HG02840 (cell line): Measurements from ENCODE around the gene FOXD1.
"Not testable (repeated sequence)": the region's sequence is repeated elsewhere in the genome, so short reads cannot be mapped to it uniquely, and the experiment has no call there.

ENCODE experiments used
- ATAC-seq: cut with Tn5 transposase; IDR thresholded peaks from one replicate; pipeline ENCODE4 v1.9.1; 2021; ENCODE audit warnings: mild to moderate bottlenecking, moderate library complexity, moderate number of reproducible peaks; ENCODE audit not compliant: unreplicated experiment, low FRiP score

Gene FOXD1

DNA sequence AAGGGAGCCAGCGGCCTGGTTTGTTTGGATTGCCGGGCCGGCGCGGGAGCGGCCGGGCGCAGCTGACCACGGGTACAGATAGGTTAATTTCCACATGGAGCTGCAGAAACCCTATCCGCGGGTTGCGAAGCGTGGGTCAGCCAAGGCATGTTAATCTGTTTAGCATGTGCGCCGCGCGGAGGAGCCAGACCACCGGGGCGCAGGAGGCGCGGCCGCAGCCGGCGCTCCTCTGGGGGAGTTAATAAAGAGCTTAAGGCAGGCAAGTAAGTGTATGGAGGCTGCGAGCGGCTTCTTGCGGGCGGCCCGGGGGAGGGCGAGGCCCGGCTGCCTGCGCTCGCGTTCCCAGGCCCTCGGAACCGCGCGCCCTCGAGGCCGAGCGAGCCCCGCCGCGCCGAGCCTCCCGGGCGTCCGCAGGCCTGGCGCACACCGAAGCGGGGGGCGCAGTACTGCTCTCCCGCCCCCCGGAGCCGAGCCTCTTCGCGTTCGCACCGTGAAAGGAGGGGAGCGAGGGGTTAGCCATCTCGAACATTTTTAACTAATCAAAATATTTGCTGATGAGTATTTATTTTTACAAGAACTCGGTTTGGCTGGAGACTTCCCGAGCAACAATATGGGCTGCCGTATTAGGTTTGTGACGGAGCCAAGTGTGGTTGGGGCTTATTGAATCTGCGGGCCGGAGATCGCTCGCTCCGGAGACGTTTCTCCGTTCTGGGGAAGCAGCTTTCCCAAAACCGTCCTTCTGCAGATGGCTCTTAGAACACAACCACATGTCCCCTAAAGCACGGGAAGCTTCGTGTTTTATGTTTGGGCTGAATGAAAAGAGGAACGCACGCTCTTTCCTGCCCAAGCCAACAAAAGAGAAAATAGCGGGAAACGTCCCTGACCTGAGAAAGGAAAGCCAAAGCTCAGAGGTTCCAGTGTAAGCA is 28.8 kb downstream of the FOXD1 start:
- ATAC-seq = no peak

- no peak for ATAC-seq
These were observed 29.5 kb downstream of the FOXD1 start for GRCh38 chr5:73419117-73419464.

DNA sequence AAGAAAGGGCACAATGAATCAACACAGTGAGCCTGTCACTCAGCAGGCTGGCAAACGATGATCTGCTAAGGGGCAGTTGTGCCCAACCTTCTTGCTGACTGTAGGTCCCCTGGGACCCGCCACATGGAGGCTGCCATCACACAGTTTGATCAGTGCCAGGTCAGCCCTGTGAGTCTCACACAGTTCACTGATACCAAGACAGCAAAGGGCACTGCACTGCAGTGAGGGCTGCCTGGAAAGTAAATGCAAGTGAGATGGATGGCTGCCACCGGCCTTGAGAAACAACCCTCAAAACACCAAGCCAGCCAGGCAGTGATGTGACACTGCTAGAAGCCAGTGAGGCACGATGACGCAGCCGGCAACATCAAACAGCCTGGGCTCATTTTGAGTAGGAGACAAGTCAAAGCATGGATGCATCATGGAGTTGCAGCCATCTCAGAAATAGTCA is 30.3 kb downstream of the FOXD1 start:
- ATAC-seq = no peak

GRCh38 chr5:73417303-73418034 is 31.1 kb downstream of the FOXD1 start:
- ATAC-seq = no peak

- no peak for ATAC-seq
These were observed 33.0 kb downstream of the FOXD1 start for GRCh38 chr5:73415617-73416016.

DNA sequence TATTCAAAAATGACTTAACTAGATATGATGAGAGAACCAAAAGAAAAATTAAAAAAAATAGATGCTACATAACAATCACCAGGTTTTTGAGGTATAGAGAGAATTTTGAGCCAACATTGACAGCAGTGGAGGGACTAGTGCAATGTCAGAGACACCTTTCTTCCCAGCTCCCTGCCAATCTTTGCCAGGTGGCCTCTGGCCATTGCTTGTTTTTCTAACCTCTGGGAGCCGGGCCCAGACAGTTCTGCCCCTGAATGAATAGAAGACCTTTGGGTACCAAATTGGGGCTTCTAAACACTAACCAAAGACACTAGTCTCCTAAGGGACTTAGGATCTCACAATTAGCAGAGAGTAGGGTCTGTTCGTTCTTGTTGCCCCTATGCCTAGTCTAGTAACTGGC is 33.4 kb downstream of the FOXD1 start:
- no peak for ATAC-seq

- ATAC-seq = no peak
These were observed 36.0 kb downstream of the FOXD1 start for GRCh38 chr5:73412597-73412988.

GRCh38 chr5:73411936-73412596 is 36.5 kb downstream of the FOXD1 start:
- no peak for ATAC-seq

DNA sequence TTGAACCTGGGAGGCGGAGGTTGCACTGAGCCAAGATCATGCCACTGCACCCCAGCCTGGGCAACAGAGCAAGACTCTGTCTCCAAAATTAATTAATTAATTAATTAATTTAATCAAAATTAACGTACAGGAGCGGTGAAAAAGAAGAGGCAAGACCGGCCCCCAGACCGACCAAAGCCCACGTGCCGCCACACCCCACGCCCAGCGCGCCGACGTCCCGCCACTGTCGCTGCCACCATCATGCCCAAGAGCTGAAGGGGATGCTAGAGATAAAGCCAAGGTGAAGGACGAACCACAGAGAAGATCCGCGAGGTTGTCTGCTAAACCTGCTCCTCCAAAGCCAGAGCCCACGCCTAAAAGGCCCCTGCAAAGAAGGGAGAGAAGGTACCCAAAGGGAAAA is 38.6 kb downstream of the FOXD1 start:
- ATAC-seq = not testable (repeated sequence)

DNA sequence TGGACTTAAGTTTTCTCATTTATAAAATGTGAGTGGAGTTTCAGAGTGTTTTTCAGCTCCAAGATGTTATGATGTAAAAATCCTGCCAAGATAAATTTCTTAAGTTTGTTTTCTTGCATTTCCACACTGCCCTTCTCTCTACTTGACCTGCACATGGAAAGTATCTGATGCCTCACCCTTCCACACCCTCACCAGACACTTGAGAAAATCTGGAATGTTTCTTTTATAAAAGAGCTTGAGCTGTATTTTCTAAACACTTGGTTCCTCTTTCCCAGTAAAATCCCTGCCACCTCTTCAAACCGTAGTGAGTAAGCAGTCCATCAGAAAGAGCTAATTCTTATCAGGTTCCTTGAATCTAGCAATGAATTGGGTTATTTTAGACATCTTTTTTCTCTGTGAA is 42.9 kb downstream of the FOXD1 start:
- ATAC-seq = no peak

DNA sequence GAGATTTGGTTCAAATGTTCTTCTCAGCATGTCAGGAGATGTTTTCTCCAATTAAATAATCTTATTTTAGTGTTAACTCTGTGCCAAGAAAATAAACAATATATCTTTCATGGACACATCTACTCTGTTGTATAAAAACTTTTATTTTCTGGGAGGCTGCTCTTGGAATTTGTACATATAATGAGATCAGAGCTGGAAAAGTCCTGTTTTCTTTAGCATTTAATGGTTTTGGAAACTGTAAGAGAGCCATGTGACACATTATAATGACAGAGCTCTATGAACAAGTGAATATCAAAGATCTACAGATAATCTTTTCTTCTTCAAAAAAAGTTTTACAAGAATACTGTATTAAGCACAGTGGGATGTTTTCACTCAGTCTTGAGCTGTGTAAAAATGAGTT is 48.8 kb downstream of the FOXD1 start:
- ATAC-seq = no peak
